A549 (cell line): ENCODE data around the gene ABI3BP. TPM values are rescaled to one million over a fixed set of nuclear protein-coding genes. Genes with fewer than 3 reads are reported as not detected.
A peak's percentile ranks its signal among the peaks of the same experiment; 100 is the strongest.

Experiments used
- ATAC-seq, 2 experiments: fragments of 200-7000 bp in 1 of 2; fragments of >200 bp in 1 of 2; cut with Nextera tagmentation in 1 of 2; cut with Tn5 transposase in 1 of 2; 3 replicates each; pipeline versions ENCODE4 v1.8.0 to v1.9.1; 2018 to 2020; ENCODE audit warnings: mild to moderate bottlenecking in 1 of 2, moderate library complexity in 1 of 2
- CTCF ChIA-PET: fragments of 300-600 bp; sonication (Branson Sonifier 250); formaldehyde crosslinking; extraction: SDS; loops from one replicate; lab custom pipeline; 2021; ENCODE audit warnings: antibody characterized with exemption, inconsistent platforms; lab: Yijun Ruan, JAX
- POLR2A ChIA-PET: fragments of 350-600 bp; formaldehyde crosslinking; extraction: SDS; loops from one replicate; lab custom pipeline; 2021; ENCODE audit warnings: antibody characterized with exemption, inconsistent platforms; lab: Yijun Ruan, JAX
- DNase-seq, 2 experiments: peaks; one replicate each; pipeline versions ENCODE4 v3.0.0 to v3.0.0-alpha.2; 2011 to 2016; ENCODE audit warnings: low read depth in 1 of 2, low spot score in 1 of 2
- FAIRE-seq: peaks from 2 replicates; lab custom pipeline; 2011; peaks lifted over from hg19 to GRCh38; lab: Jason Lieb, UNC
- H3K27ac ChIP-seq, 2 experiments: fragments of >200 bp; sonication (Bioruptor Twin); formaldehyde crosslinking; 3 replicates each; pipeline ENCODE4 v1.5.1; 2016 to 2017
- H3K4me1 ChIP-seq: fragments of >200 bp; sonication (Bioruptor Twin); formaldehyde crosslinking; 3 replicates; pipeline ENCODE4 v1.6.1; 2016
- H3K4me2 ChIP-seq: fragments of >200 bp; sonication (Bioruptor Twin); formaldehyde crosslinking; 3 replicates; pipeline ENCODE4 v1.6.1; 2016
- H3K4me3 ChIP-seq: fragments of >200 bp; sonication (Bioruptor Twin); formaldehyde crosslinking; 3 replicates; pipeline ENCODE4 v1.5.1; 2016
- H3K9me3 ChIP-seq: fragments of >200 bp; sonication (Bioruptor Twin); formaldehyde crosslinking; 3 replicates; pipeline ENCODE4 v1.6.1; 2016
- CHD2 ChIP-seq: fragments of 150-350 bp; IDR thresholded peaks from 2 replicates; pipeline ENCODE4 v1.6.1; 2014; ENCODE audit warnings: low read length; ENCODE audit not compliant: partially characterized antibody
- CHD4 ChIP-seq: fragments of 200-600 bp; sonication (generic); IDR thresholded peaks from 2 replicates; pipeline ENCODE4 v1.6.1; 2016; ENCODE audit warnings: antibody characterized with exemption, mild to moderate bottlenecking, borderline replicate concordance
- ELK1 ChIP-seq: fragments of 150-350 bp; IDR thresholded peaks from 2 replicates; pipeline ENCODE4 v1.6.1; 2014; ENCODE audit warnings: low read depth, mild to moderate bottlenecking, low read length
- HDAC2 ChIP-seq: fragments of 200-600 bp; sonication (generic); IDR thresholded peaks from 2 replicates; pipeline ENCODE4 v1.6.1; 2016
- HES2 ChIP-seq: fragments of >200 bp; sonication (Bioruptor Twin); formaldehyde crosslinking; IDR thresholded peaks from 2 replicates; pipeline ENCODE4 v1.6.1; 2016
- HEYL ChIP-seq: fragments of 250-450 bp; sonication (Bioruptor Pico); IDR thresholded peaks from 2 replicates; pipeline ENCODE4 v1.8.0; 2021; ENCODE audit warnings: mild to moderate bottlenecking, moderate library complexity
- HMGXB4 ChIP-seq: fragments of 250-450 bp; sonication (Bioruptor Pico); IDR thresholded peaks from 2 replicates; pipeline ENCODE4 v1.5.0; 2021; ENCODE audit warnings: mild to moderate bottlenecking, moderate library complexity, borderline replicate concordance
- HOXA7 ChIP-seq: fragments of 250-450 bp; sonication (Bioruptor Pico); IDR thresholded peaks from 2 replicates; pipeline ENCODE4 v1.5.0; 2020; ENCODE audit warnings: mild to moderate bottlenecking, moderate library complexity
- JUNB ChIP-seq: fragments of >200 bp; sonication (Bioruptor Twin); formaldehyde crosslinking; IDR thresholded peaks from 2 replicates; pipeline ENCODE4 v1.6.1; 2016
- KDM1A ChIP-seq: fragments of 200-600 bp; sonication (generic); IDR thresholded peaks from 2 replicates; pipeline ENCODE4 v1.6.1; 2016; ENCODE audit warnings: low read depth, mild to moderate bottlenecking
- NFE2L2 ChIP-seq: fragments of 150-350 bp; conservative IDR thresholded peaks from 2 replicates; pipeline ENCODE4 v1.6.1; 2014; ENCODE audit warnings: low read length
- NR3C1 ChIP-seq: fragments of >200 bp; sonication (Bioruptor Twin); formaldehyde crosslinking; IDR thresholded peaks from 3 replicates; pipeline ENCODE4 v1.6.1; 2017
- RAD21 ChIP-seq, 2 experiments: fragments of >200 bp in 1 of 2; sonication (Bioruptor Twin) in 1 of 2; formaldehyde crosslinking in 1 of 2; IDR thresholded peaks in 1 of 2; conservative IDR thresholded peaks in 1 of 2; 2 replicates in 1 of 2; 3 replicates in 1 of 2; pipeline ENCODE4 v1.6.1; 2012 to 2018; ENCODE audit warnings: inconsistent platforms in 1 of 2
- RARB ChIP-seq: fragments of 250-450 bp; sonication (Bioruptor Pico); IDR thresholded peaks from 2 replicates; pipeline ENCODE4 v1.8.0; 2021; ENCODE audit warnings: mild to moderate bottlenecking, moderate library complexity
- RFX5 ChIP-seq: fragments of 450-650 bp; IDR thresholded peaks from 2 replicates; pipeline ENCODE4 v1.7.1; 2014; ENCODE audit warnings: antibody characterized with exemption, mild to moderate bottlenecking, moderate library complexity
- SREBF2 ChIP-seq: fragments of 450-650 bp; IDR thresholded peaks from 2 replicates; pipeline ENCODE4 v1.6.1; 2014; ENCODE audit warnings: mild to moderate bottlenecking, moderate library complexity
- TP53 ChIP-seq: fragments of 250-450 bp; sonication (Bioruptor Pico); IDR thresholded peaks from 2 replicates; pipeline ENCODE4 v1.5.0; 2021; ENCODE audit warnings: mild to moderate bottlenecking, moderate library complexity
- USF2 ChIP-seq: fragments of 450-650 bp; IDR thresholded peaks from 2 replicates; pipeline ENCODE4 v1.6.1; 2014; ENCODE audit warnings: antibody characterized with exemption
- WGBS: methylation state at CpG from one replicate; pipeline ENCODE4 v1.1.6; 2017; ENCODE audit errors: missing lambda C conversion rate; 5-methylcytosine and 5-hydroxymethylcytosine counted together
- polyA plus RNA-seq, 4 experiments: library from polyadenylated mRNA; depleted of rRNA in 3 of 4; stranded (reverse); fragments of >200 nt; fragmentation: RNase III in 1 of 4; extraction: RNeasy Plus Mini Kit Qiagen cat#74134 plus additional on column Dnase treatment in 1 of 4; gene quantifications; 2 replicates in 3 of 4; 3 replicates in 1 of 4; pipeline ENCODE4 v1.2.3, GENCODE V29; 2011 to 2017

The ABI3BP gene
- polyA plus RNA-seq, 2 of the 4 experiments (the other 2 are of a cell fraction) = 1.3 to 1.8 TPM

- no peak for TF ChIP-seq HMGXB4 (CRISPR knock-in tag)
- TF ChIP-seq RFX5 = no peak
- TF ChIP-seq USF2 = no peak
- TF ChIP-seq HOXA7 (CRISPR knock-in tag) = no peak
- TF ChIP-seq CHD2 = no peak
- TF ChIP-seq HDAC2 = no peak
- TF ChIP-seq CHD4 = no peak
- TF ChIP-seq ELK1 = no peak
- no peak for ATAC-seq
- Histone ChIP-seq H3K4me1 (no peaks in the 10 kb centered on the region), H3K4me3 (no peak overlapping the region), H3K4me2 (no peak overlapping the region), H3K27ac (no peak overlapping the region), H3K9me3 (no peaks in the 10 kb centered on the region)
- DNase-seq = no peak
- POLR2A ChIA-PET = no interaction called here
- CTCF ChIA-PET = interaction anchor here (0.5 to 2.6 kb wide), 3 partner anchors 296 to 437 kb away, joined by 3 to 11 read pairs (median 4); no protein-coding TSS in a partner anchor
- FAIRE-seq = no peak
- WGBS = 73% methylated on average over 3 of the region's 3 CpGs
Measured at GRCh38 chr3:100759159-100759558, 234.1 kb downstream of the ABI3BP start.

GRCh38 chr3:100756441-100756840, 236.8 kb downstream of the ABI3BP start:
- ATAC-seq (no peak), FAIRE-seq (no peak), DNase-seq (no peak)
- Histone ChIP-seq H3K4me1 (no peaks in the 10 kb centered on the region), H3K4me3 (no peak overlapping the region), H3K4me2 (no peak overlapping the region), H3K27ac (no peak overlapping the region), H3K9me3 (no peaks in the 10 kb centered on the region)
- ChIA-PET POLR2A (no interaction called here), CTCF (interaction anchor here (0.5 to 3.7 kb wide), 2 partner anchors 294 to 440 kb away, joined by 3 to 20 read pairs; no protein-coding TSS in a partner anchor)
- WGBS = 72% methylated on average over 2 of the region's 2 CpGs
- TF ChIP-seq KDM1A (no peak), SREBF2 (no peak), RAD21 (conservative IDR thresholded peaks at IDR 0.05 in 1 of 2, IDR thresholded peaks at IDR 0.05 in 1 of 2) (no peak), TP53 (CRISPR knock-in tag) (no peak), RARB (CRISPR knock-in tag) (no peak)

GRCh38 chr3:100754563-100755334, 238.5 kb downstream of the ABI3BP start:
- WGBS = 88% methylated on average over 3 of the region's 3 CpGs
- ChIA-PET CTCF (interaction anchor here (0.7 to 3.7 kb wide), 6 partner anchors 14 to 442 kb away, joined by 3 to 20 read pairs (median 3); no protein-coding TSS in a partner anchor), POLR2A (no interaction called here)

GRCh38 chr3:100753846-100754245, 239.4 kb downstream of the ABI3BP start:
- ChIA-PET POLR2A (no interaction called here), CTCF (interaction anchor here (0.7 to 3.7 kb wide), 4 partner anchors 13 to 443 kb away, joined by 3 to 20 read pairs (median 3); no protein-coding TSS in a partner anchor)
- H3K9me3 ChIP-seq = no peaks in the 10 kb centered on the region
- FAIRE-seq (no peak), ATAC-seq (no peak), DNase-seq (no peak)
- H3K27ac ChIP-seq = no peak overlapping the region
- no peak overlapping the region for H3K4me3 ChIP-seq
- no peak overlapping the region for H3K4me2 ChIP-seq
- no peaks in the 10 kb centered on the region for H3K4me1 ChIP-seq
- 89% methylated on average over 2 of the region's 2 CpGs for WGBS
- TF ChIP-seq HMGXB4 (CRISPR knock-in tag) = no peak
- TF ChIP-seq RARB (CRISPR knock-in tag) = no peak
- TF ChIP-seq HEYL = no peak
- no peak for TF ChIP-seq NR3C1
- no peak for TF ChIP-seq NFE2L2
- no peak for TF ChIP-seq HES2
- TF ChIP-seq USF2 = no peak

More at GRCh38 chr3:100754563-100755334, 238.5 kb downstream of the ABI3BP start:
- FAIRE-seq (no peak), ATAC-seq (peak in 1 of 2 experiments; percentile 33; a peak in 2 of 6 replicates), DNase-seq (no peak)
- no peak overlapping the region for H3K4me3 ChIP-seq
- H3K27ac ChIP-seq = no peak overlapping the region
- H3K4me1 ChIP-seq = no peaks in the 10 kb centered on the region
- TF ChIP-seq RAD21 (conservative IDR thresholded peaks at IDR 0.05 in 1 of 2, IDR thresholded peaks at IDR 0.05 in 1 of 2) (peak in 1 of 2 experiments; percentile 22; a peak in 1 of 5 replicates), JUNB (no peak)
- no peak overlapping the region for H3K4me2 ChIP-seq
- H3K9me3 ChIP-seq = no peaks in the 10 kb centered on the region
